HEK293 (cell line): ENCODE results near the gene VPS11.

Source experiments
- BCL11A ChIP-seq: fragments of 450-650 bp; formaldehyde crosslinking; IDR thresholded peaks from 2 replicates; pipeline ENCODE4 v1.5.1; 2016; ENCODE audit warnings: low read depth, missing biosample characterization, missing genetic modification characterization
- HIC1 ChIP-seq: fragments of 450-650 bp; formaldehyde crosslinking; IDR thresholded peaks from 2 replicates; pipeline ENCODE4 v1.5.1; 2016; ENCODE audit warnings: missing biosample characterization, missing genetic modification characterization
- HOXD13 ChIP-seq: sonication (generic); formaldehyde crosslinking; IDR thresholded peaks from 2 replicates; pipeline ENCODE4 v1.8.0; 2022; ENCODE audit warnings: missing genetic modification reagents, borderline replicate concordance
- OVOL3 ChIP-seq: fragments of 450-650 bp; formaldehyde crosslinking; IDR thresholded peaks from 2 replicates; pipeline ENCODE4 v1.5.1; 2016; ENCODE audit warnings: missing biosample characterization, missing genetic modification characterization
- PRDM1 ChIP-seq: fragments of 450-650 bp; formaldehyde crosslinking; IDR thresholded peaks from 2 replicates; pipeline ENCODE4; 2016; ENCODE audit warnings: missing biosample characterization, missing genetic modification characterization
- REST ChIP-seq: fragments of 450-650 bp; formaldehyde crosslinking; IDR thresholded peaks from 2 replicates; pipeline ENCODE4 v1.5.1; 2016; ENCODE audit warnings: missing biosample characterization, missing genetic modification characterization
- SCRT2 ChIP-seq: fragments of 450-650 bp; formaldehyde crosslinking; IDR thresholded peaks from 2 replicates; pipeline ENCODE4 v1.5.1; 2016; ENCODE audit warnings: missing biosample characterization, missing genetic modification characterization
- TCF7L2 ChIP-seq: IDR thresholded peaks from 2 replicates; pipeline ENCODE4 v1.6.1; 2011; ENCODE audit warnings: low read depth, mild to moderate bottlenecking, inconsistent platforms, low read length, moderate library complexity, borderline replicate concordance
- TRIM28 ChIP-seq: IDR thresholded peaks from 2 replicates; pipeline ENCODE4 v1.6.1; 2011; ENCODE audit warnings: low read length, control low read depth, borderline replicate concordance
- ZBTB20 ChIP-seq: fragments of 450-650 bp; formaldehyde crosslinking; IDR thresholded peaks from 2 replicates; pipeline ENCODE4 v1.5.1; 2016; ENCODE audit warnings: missing biosample characterization, missing genetic modification characterization
- ZEB2 ChIP-seq: fragments of 450-650 bp; formaldehyde crosslinking; IDR thresholded peaks from 2 replicates; pipeline ENCODE4 v1.5.1; 2016; ENCODE audit warnings: missing biosample characterization, missing genetic modification characterization
- ZNF138 ChIP-seq: fragments of 450-650 bp; formaldehyde crosslinking; IDR thresholded peaks from 2 replicates; pipeline ENCODE4 v1.5.1; 2016; ENCODE audit warnings: missing biosample characterization, missing genetic modification characterization, borderline replicate concordance
- ZNF155 ChIP-seq: fragments of 450-650 bp; formaldehyde crosslinking; IDR thresholded peaks from 2 replicates; pipeline ENCODE4 v1.5.1; 2016; ENCODE audit warnings: missing biosample characterization, missing genetic modification characterization
- ZNF239 ChIP-seq: fragments of 450-650 bp; formaldehyde crosslinking; IDR thresholded peaks from 2 replicates; pipeline ENCODE4 v1.5.1; 2016; ENCODE audit warnings: missing biosample characterization, missing genetic modification characterization
- ZNF335 ChIP-seq: fragments of 450-650 bp; formaldehyde crosslinking; conservative IDR thresholded peaks from 2 replicates; pipeline ENCODE4 v1.5.1; 2016; ENCODE audit warnings: missing biosample characterization, missing genetic modification characterization
- ZNF37A ChIP-seq: fragments of 450-650 bp; IDR thresholded peaks from 2 replicates; pipeline ENCODE4 v1.5.1; 2018; ENCODE audit warnings: missing biosample characterization, missing genetic modification characterization
- ZNF391 ChIP-seq: fragments of 450-650 bp; formaldehyde crosslinking; IDR thresholded peaks from 2 replicates; pipeline ENCODE4 v1.5.1; 2016; ENCODE audit warnings: low read depth, missing biosample characterization, missing genetic modification characterization, borderline replicate concordance
- ZNF48 ChIP-seq: fragments of 450-650 bp; formaldehyde crosslinking; IDR thresholded peaks from 2 replicates; pipeline ENCODE4 v1.5.1; 2016; ENCODE audit warnings: missing biosample characterization, missing genetic modification characterization
- ZNF501 ChIP-seq: fragments of 450-650 bp; formaldehyde crosslinking; IDR thresholded peaks from 2 replicates; pipeline ENCODE4 v1.5.1; 2016; ENCODE audit warnings: missing biosample characterization, missing genetic modification characterization
- ZNF629 ChIP-seq: fragments of 450-650 bp; formaldehyde crosslinking; IDR thresholded peaks from 2 replicates; pipeline ENCODE4 v1.5.1; 2017; ENCODE audit warnings: missing biosample characterization, missing genetic modification characterization
- ZNF658 ChIP-seq: fragments of 450-650 bp; formaldehyde crosslinking; IDR thresholded peaks from 2 replicates; pipeline ENCODE4; 2016; ENCODE audit warnings: missing biosample characterization, missing genetic modification characterization
- ZNF776 ChIP-seq: fragments of 450-650 bp; formaldehyde crosslinking; IDR thresholded peaks from 2 replicates; pipeline ENCODE4 v1.5.0; 2017; ENCODE audit warnings: missing biosample characterization, missing genetic modification characterization, borderline replicate concordance
- ZSCAN18 ChIP-seq: fragments of 450-650 bp; formaldehyde crosslinking; IDR thresholded peaks from 2 replicates; pipeline ENCODE4 v1.5.1; 2016; ENCODE audit warnings: missing biosample characterization, missing genetic modification characterization
- TF ChIP-seq, protein P1 (sequence below): fragments of 450-650 bp; formaldehyde crosslinking; IDR thresholded peaks from 2 replicates; pipeline ENCODE4 v1.5.1; 2016; ENCODE audit warnings: missing biosample characterization, missing genetic modification characterization
- TF ChIP-seq, protein P2 (sequence below): fragments of 450-650 bp; formaldehyde crosslinking; IDR thresholded peaks from 2 replicates; pipeline ENCODE4 v1.5.1; 2017; ENCODE audit warnings: missing biosample characterization, missing genetic modification characterization
- TF ChIP-seq, protein P3 (sequence below): fragments of 450-650 bp; formaldehyde crosslinking; IDR thresholded peaks from 2 replicates; pipeline ENCODE4; 2016; ENCODE audit warnings: missing biosample characterization, missing genetic modification characterization

The VPS11 gene

DNA sequence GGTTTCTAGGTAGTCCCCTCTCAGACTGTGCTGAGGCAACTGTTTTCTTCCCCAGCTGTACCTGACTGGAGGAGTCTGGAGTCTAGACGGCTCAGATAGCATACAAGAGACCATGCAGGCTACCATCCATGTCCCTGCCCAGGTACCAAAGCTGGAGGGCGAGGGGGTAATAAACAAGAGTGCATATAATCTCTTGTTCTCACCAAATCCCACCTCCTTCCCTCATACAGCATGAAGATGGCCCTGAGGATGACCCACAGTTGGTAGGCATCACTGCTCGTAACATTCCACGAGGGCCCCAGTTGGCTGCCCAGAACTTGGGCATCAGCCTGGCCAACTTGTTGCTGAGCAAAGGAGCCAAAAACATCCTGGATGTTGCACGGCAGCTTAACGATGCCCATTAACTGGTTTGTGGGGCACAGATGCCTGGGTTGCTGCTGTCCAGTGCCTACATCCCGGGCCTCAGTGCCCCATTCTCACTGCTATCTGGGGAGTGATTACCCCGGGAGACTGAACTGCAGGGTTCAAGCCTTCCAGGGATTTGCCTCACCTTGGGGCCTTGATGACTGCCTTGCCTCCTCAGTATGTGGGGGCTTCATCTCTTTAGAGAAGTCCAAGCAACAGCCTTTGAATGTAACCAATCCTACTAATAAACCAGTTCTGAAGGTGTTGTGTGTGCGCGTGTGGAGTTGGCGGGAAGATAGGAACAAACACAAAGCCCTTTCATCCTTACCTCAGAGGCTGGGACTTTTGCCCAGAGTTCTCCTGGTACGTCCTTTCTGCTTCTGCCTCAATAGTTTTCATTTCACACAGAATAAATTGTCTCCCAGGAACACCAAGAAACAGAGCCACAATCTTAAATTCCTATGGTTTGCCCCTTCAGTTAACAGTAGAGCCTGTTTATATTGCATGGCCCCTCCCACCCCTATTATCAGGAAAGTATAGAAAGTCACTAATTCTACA is 25.5 kb downstream of the VPS11 start (continued):
- TF ChIP-seq, protein P1, sequence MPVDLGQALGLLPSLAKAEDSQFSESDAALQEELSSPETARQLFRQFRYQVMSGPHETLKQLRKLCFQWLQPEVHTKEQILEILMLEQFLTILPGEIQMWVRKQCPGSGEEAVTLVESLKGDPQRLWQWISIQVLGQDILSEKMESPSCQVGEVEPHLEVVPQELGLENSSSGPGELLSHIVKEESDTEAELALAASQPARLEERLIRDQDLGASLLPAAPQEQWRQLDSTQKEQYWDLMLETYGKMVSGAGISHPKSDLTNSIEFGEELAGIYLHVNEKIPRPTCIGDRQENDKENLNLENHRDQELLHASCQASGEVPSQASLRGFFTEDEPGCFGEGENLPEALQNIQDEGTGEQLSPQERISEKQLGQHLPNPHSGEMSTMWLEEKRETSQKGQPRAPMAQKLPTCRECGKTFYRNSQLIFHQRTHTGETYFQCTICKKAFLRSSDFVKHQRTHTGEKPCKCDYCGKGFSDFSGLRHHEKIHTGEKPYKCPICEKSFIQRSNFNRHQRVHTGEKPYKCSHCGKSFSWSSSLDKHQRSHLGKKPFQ, result peak; percentile 66
- TF ChIP-seq, protein P2, sequence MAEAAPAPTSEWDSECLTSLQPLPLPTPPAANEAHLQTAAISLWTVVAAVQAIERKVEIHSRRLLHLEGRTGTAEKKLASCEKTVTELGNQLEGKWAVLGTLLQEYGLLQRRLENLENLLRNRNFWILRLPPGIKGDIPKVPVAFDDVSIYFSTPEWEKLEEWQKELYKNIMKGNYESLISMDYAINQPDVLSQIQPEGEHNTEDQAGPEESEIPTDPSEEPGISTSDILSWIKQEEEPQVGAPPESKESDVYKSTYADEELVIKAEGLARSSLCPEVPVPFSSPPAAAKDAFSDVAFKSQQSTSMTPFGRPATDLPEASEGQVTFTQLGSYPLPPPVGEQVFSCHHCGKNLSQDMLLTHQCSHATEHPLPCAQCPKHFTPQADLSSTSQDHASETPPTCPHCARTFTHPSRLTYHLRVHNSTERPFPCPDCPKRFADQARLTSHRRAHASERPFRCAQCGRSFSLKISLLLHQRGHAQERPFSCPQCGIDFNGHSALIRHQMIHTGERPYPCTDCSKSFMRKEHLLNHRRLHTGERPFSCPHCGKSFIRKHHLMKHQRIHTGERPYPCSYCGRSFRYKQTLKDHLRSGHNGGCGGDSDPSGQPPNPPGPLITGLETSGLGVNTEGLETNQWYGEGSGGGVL, result no peak
- TF ChIP-seq ZNF658, result no peak
- peak; percentile 53; the same call in 1 of the 2 replicates for TF ChIP-seq REST (tag by site-specific recombination)
- TF ChIP-seq TRIM28, result no peak
- no peak for TF ChIP-seq TCF7L2
- TF ChIP-seq ZNF37A, result no peak
- no peak for TF ChIP-seq ZNF629 (tag by site-specific recombination)
- TF ChIP-seq HOXD13 (CRISPR knock-in tag), result 0 out of 2 replicates have a peak, but pooled peaks have one; percentile 29
- TF ChIP-seq ZNF776 (tag by site-specific recombination), result no peak
- TF ChIP-seq ZBTB20 (tag by site-specific recombination), result 0 out of 2 replicates have a peak, but pooled peaks have one; percentile 25
- 0 out of 2 replicates have a peak, but pooled peaks have one; percentile 14 for TF ChIP-seq ZNF501
- no peak for TF ChIP-seq ZNF155 (tag by site-specific recombination)
- no peak for TF ChIP-seq ZNF391 (tag by site-specific recombination)
- peak; percentile 94 for TF ChIP-seq SCRT2 (tag by site-specific recombination)
- TF ChIP-seq ZNF138, result no peak
- TF ChIP-seq ZNF48 (tag by site-specific recombination), result no peak
- no peak for TF ChIP-seq ZNF239 (tag by site-specific recombination)
- peak; percentile 49 for TF ChIP-seq ZNF335 (tag by site-specific recombination)
- peak; percentile 44; the same call in 1 of the 2 replicates for TF ChIP-seq PRDM1 (tag by site-specific recombination)
- 0 out of 2 replicates have a peak, but pooled peaks have one; percentile 12 for TF ChIP-seq ZEB2 (tag by site-specific recombination)
- TF ChIP-seq, protein P3, sequence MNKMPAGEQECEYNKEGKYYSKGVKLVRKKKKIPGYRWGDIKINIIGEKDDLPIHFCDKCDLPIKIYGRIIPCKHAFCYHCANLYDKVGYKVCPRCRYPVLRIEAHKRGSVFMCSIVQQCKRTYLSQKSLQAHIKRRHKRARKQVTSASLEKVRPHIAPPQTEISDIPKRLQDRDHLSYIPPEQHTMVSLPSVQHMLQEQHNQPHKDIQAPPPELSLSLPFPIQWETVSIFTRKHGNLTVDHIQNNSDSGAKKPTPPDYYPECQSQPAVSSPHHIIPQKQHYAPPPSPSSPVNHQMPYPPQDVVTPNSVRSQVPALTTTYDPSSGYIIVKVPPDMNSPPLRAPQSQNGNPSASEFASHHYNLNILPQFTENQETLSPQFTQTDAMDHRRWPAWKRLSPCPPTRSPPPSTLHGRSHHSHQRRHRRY, result no peak
- TF ChIP-seq HIC1, result peak; percentile 78; the same call in 1 of the 2 replicates
- 0 out of 2 replicates have a peak, but pooled peaks have one; percentile 18 for TF ChIP-seq BCL11A (tag by site-specific recombination)
- no peak for TF ChIP-seq OVOL3
- no peak for TF ChIP-seq ZSCAN18
